HL-60 (cell line): ENCODE results near the gene PGGHG.
A peak's percentile ranks its signal among the peaks of the same experiment; 100 is the strongest.

Experiments
- DNase-seq, 2 experiments: peaks; one replicate each; pipeline ENCODE4 v3.0.0-alpha.2; 2010 to 2020; ENCODE audit warnings: low read depth in 1 of 2, low spot score in 1 of 2
- H3K27ac ChIP-seq: fragments of 250-450 bp; sonication (Bioruptor Pico); replicated peaks from 2 replicates; pipeline ENCODE4 v1.5.1; 2020; ENCODE audit warnings: mild to moderate bottlenecking, moderate library complexity
- H3K27me3 ChIP-seq: fragments of 250-450 bp; sonication (Bioruptor Pico); 2 replicates; pipeline ENCODE4 v1.5.1; 2021; ENCODE audit warnings: mild to moderate bottlenecking, moderate library complexity; ENCODE audit not compliant: insufficient read depth, poor library complexity, severe bottlenecking
- H3K4me3 ChIP-seq: replicated peaks from 2 replicates; pipeline ENCODE4 v1.5.1; 2011; ENCODE audit warnings: mild to moderate bottlenecking, control low read depth, low read length; ENCODE audit not compliant: insufficient read depth
- CTCF ChIP-seq: IDR thresholded peaks from one replicate; pipeline ENCODE4 v1.5.1; 2011; ENCODE audit warnings: low read length, control low read depth, inconsistent platforms; ENCODE audit not compliant: insufficient read depth
- GABPA ChIP-seq: IDR thresholded peaks from 2 replicates; pipeline ENCODE4 v1.6.1; 2012; ENCODE audit warnings: low read depth
- POLR2AphosphoS5 ChIP-seq: IDR thresholded peaks from 2 replicates; pipeline ENCODE4 v1.6.1; 2012; ENCODE audit warnings: low read depth
- SPI1 ChIP-seq: IDR thresholded peaks from 2 replicates; pipeline ENCODE4 v1.6.1; 2012; ENCODE audit warnings: low read depth, mild to moderate bottlenecking, borderline replicate concordance
- TF ChIP-seq, protein P1 (sequence below): IDR thresholded peaks from 2 replicates; pipeline ENCODE4 v1.6.1; 2012; ENCODE audit warnings: low read depth; ENCODE audit not compliant: insufficient replicate concordance

The PGGHG gene

GRCh38 chr11:269146-269890, 19.6 kb upstream of the PGGHG start:
- Histone ChIP-seq H3K4me3 (peak overlapping the region; percentile 23), H3K27me3 (no peaks in the 10 kb centered on the region), H3K27ac (peak overlapping the region; percentile 99)
- peak; percentile 82 to 96 for DNase-seq
- TF ChIP-seq POLR2AphosphoS5 (peak; percentile 67; the same call in 1 of the 2 replicates), GABPA (no peak), SPI1 (peak; percentile 98), CTCF (no peak)
- TF ChIP-seq, protein P1, sequence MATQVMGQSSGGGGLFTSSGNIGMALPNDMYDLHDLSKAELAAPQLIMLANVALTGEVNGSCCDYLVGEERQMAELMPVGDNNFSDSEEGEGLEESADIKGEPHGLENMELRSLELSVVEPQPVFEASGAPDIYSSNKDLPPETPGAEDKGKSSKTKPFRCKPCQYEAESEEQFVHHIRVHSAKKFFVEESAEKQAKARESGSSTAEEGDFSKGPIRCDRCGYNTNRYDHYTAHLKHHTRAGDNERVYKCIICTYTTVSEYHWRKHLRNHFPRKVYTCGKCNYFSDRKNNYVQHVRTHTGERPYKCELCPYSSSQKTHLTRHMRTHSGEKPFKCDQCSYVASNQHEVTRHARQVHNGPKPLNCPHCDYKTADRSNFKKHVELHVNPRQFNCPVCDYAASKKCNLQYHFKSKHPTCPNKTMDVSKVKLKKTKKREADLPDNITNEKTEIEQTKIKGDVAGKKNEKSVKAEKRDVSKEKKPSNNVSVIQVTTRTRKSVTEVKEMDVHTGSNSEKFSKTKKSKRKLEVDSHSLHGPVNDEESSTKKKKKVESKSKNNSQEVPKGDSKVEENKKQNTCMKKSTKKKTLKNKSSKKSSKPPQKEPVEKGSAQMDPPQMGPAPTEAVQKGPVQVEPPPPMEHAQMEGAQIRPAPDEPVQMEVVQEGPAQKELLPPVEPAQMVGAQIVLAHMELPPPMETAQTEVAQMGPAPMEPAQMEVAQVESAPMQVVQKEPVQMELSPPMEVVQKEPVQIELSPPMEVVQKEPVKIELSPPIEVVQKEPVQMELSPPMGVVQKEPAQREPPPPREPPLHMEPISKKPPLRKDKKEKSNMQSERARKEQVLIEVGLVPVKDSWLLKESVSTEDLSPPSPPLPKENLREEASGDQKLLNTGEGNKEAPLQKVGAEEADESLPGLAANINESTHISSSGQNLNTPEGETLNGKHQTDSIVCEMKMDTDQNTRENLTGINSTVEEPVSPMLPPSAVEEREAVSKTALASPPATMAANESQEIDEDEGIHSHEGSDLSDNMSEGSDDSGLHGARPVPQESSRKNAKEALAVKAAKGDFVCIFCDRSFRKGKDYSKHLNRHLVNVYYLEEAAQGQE = peak; percentile 65

DNA sequence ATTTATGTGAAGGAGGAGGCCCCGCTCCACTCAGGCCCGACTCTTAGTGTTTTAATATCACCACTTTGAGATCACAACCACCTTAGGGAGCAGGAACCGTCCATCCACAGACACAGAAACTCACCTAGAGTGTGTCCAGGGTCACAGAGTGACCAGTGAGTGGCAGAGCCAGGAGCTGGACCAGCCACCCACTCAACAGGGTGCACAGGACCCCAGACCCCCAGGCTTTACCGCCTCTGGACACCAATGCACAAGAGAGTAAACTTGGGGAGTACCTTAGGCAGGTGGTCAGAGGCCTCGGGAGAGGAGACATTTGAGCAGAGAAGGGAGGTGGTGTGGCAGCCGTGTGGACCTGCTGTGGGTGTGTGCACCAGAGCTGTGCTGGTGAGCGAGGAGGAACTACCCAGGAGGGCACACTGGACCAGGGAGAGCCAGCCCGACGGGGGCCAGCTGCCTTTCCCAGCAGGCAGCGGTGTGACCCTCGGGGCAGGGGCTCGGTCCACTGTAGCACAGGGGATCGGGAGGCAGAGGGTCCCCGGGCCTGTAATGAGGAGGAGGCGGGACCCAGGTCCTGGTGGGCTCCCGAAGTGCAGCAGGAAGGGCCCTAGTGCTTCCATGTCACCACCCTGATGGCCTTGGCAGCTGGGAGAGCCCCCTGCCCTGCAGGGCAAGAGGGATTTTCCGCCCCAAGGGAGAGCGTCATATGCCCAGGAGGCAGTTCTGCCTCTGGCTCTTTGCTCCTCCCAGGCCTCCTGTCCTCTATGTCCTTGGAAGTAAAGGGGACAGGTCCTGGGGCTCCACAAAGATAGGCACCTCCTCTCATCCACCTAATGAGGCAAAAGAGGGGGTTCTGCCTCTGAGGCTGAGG, 18.2 kb upstream of the PGGHG start:
- TF ChIP-seq POLR2AphosphoS5 = no peak
- TF ChIP-seq GABPA = no peak
- TF ChIP-seq SPI1 = no peak
- TF ChIP-seq, protein P1 = no peak
- no peak for TF ChIP-seq CTCF
- Histone ChIP-seq H3K27ac (peak overlapping the region; percentile 99), H3K4me3 (no peak overlapping the region), H3K27me3 (no peaks in the 10 kb centered on the region)
- no peak for DNase-seq

DNA sequence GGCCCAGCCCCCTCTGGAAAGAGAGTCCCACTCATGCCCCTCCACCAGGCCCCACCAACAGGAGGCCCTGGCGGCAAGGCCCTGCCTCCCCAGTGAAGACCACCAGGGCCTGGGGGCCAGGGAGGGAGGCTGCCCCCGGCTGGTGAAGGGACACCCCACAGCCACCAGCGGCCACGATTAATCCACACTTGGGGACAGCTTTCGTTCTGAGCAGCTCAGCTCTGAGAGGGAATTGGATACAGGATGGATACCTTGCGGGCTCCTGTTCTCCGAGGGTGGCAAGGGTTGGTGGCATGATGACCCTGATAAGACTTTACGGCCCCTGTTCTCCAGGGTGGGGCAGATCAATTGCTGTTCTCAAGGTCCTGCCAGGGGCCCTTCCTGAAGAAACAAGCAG, 17.6 kb upstream of the PGGHG start:
- no peak overlapping the region for H3K4me3 ChIP-seq
- H3K27me3 ChIP-seq = no peaks in the 10 kb centered on the region
- H3K27ac ChIP-seq = no peak overlapping the region
- TF ChIP-seq POLR2AphosphoS5 = no peak
- TF ChIP-seq, protein P1 = no peak
- TF ChIP-seq SPI1 = no peak
- TF ChIP-seq GABPA = no peak
- TF ChIP-seq CTCF = no peak
- DNase-seq = no peak
